HG02852 (cell line): ENCODE results near the gene STX12.
"Not testable (repeated sequence)": the region's sequence is repeated elsewhere in the genome, so short reads cannot be mapped to it uniquely, and the experiment has no call there.

Source experiments
- ATAC-seq: cut with Tn5 transposase; IDR thresholded peaks from one replicate; pipeline ENCODE4 v1.9.1; 2021; ENCODE audit warnings: mild to moderate bottlenecking, moderate library complexity; ENCODE audit not compliant: unreplicated experiment

STX12 gene

DNA sequence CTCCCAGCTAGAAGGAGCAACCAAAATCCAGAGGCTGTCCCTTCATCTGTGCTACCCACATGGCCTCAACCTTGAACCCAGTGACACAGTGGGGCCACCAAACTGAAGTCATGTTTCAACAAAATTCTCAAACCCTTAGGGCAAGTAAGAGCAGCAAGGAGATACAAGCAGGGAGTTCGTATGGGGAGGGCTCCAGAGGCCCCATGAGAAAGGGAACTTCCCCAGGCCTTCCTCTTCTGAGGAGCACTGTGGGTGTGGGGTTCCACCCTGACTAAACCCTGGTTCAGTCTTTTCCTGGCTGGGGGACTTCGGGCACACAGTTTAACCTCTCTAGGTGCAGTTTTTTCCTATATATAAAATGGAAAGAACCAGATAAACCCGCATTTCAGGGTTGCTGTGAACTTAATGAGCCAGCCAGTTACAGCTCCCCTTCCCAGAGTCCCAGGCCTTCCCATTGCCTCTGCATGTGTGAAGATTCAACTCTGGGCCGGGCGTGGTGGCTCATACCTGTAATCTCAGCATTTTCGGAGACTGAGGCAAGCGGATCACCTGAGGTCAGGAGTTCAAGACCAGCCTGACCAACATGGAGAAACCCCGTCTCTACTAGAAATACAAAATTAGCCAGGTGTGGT, 91.4 kb downstream of the STX12 start:
- ATAC-seq: no peak

DNA sequence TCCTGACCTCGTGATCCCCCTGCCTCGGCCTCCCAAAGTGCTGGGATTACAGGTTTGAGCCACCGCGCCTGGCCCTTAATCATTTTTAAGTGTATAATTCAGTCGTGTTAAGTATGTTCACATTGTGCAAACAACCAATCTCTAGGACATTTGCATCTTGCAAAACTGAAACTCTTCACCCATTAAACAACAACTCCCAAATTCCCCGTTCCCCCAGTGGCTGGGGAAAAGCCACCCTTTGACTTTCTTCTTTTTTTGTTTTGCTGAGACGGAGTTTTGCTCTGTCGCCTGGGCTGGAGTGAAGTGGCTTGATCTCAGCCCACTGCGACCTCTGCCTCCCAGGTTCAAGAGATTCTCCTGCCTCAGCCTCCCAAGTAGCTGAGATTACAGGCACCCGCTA, 92.8 kb downstream of the STX12 start:
- no peak for ATAC-seq

DNA sequence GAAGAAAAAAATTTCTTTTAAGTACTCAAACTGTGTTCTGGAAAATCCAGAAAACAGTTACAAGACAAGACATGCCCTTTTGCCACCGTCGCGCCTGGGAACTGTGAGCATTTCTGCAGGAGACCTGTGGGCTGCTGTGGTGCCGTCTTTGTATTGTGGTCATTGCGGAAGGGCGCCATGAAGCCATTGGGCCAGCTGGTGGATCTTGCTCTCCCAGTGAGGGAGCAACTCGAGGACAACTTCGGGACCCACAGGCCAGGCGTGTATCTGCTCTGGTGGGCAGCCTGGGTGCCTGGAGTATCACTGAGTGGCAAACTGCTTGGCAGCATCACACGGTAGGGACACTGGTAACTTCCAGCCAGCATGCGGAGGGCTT, 95.5 kb downstream of the STX12 start:
- no peak for ATAC-seq

DNA sequence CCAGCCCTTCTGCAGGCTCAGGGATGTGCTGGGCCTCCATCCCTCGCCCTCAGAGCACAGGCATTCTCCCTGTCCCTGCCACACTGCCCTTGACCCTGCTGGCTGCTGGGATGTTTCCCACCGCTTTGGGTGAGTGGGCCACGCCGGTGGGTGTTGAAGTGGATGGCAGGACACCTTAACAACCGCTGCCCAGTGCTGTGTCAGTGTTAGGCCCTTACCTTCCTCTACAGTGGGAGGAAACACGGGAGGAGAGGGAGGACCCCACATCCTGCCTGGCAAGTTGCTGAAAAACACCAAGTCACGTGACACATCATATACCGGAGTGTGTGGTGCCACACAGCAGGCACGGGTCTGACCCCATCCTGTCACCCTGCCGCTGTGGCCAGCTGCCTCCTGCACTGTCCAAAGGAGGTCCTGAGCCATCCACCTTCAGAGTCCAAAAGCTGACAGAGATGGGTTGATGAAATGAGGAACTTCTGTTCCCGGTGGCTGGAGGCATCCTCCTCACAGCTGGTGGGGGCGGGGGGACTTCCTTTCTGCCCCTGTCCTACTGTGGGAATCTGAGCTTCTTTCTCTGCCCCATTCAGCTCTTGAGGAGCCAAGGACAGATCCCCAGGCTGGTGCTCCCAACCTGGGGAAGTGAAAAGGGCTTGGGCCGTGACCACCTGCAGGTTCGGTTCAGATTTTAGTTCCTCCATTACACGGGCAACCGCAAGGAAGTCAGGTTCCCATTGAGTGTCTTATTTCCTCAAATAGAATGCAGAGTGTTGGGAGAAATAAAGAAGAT, 96.1 kb downstream of the STX12 start:
- ATAC-seq: no peak

DNA sequence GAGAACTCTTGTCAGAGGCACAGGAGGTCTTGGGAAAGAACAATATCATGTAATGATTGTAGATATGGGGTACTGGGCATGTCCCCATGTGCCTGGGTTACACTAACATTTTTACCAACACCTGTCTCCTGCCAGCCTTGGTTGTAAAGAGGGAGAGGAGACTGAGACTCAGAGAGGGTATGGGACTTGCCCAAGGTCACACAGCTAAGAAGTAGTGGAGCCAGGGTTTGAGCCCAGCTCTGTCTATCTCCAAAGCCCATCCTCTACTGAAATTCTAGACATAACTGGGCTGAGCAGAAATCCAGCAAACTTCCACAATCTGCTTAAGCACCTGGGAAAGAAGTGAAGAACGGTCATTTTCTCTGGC, 96.7 kb downstream of the STX12 start:
- ATAC-seq: no peak

DNA sequence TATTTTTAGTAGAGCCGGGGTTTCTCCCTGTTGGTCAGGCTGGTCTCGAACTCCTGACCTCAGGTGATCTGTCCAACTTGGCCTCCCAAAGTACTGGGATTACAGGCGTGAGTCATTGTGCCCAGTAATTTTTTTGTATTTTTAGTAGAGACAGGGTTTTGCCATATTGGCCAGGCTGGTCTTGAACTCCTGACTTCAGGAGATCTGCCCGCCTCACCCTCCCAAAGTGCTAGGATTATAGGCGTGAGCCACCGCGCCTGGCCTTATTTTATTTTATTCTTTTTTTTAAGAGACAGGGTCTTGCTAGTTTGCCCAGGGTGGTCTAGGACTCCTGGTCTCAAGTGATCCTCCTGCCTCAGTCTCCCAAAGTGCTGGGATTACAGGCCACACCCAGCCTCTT, 98.1 kb downstream of the STX12 start:
- not testable (repeated sequence) for ATAC-seq

DNA sequence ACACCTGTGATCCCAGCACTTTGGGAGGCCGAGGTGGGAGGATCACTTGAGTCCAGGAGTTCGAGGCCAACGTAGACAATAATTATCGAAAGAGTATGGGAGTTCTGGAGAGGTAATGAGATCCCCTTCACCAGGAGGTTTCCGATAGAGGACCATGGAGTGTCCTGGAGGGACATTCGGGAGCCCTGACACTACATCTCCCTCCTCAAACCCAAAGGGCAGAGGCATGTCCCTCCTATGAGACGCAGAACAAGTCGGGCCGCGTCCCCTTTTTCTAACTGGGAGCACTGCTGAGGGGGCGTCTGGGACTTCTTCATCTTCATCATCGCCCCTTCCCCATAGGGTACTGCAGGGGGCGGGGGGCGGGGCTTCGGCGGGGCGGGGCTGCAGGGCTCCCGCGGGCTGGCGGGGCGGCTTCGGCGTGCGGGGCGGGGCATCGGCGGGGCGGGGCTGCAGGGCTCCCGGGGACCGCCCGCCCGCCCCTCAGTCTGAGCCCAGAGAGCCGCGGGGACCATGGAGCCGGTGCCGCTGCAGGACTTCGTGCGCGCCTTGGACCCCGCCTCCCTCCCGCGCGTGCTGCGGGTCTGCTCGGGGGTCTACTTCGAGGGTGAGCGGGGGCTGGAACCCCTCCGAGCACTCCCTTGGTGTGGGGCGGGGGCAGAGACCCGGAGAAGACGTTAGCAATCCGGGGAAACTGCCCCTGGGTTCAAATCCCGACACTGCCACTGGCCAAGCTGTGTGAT, 99.2 kb downstream of the STX12 start, which contains the start of gene THEMIS2:
TSS of gene THEMIS2 (plus strand) at position 486 of the 743 bp plus-strand sequence. CDS start at position 514, 28 bp downstream.
- ATAC-seq: no peak

DNA sequence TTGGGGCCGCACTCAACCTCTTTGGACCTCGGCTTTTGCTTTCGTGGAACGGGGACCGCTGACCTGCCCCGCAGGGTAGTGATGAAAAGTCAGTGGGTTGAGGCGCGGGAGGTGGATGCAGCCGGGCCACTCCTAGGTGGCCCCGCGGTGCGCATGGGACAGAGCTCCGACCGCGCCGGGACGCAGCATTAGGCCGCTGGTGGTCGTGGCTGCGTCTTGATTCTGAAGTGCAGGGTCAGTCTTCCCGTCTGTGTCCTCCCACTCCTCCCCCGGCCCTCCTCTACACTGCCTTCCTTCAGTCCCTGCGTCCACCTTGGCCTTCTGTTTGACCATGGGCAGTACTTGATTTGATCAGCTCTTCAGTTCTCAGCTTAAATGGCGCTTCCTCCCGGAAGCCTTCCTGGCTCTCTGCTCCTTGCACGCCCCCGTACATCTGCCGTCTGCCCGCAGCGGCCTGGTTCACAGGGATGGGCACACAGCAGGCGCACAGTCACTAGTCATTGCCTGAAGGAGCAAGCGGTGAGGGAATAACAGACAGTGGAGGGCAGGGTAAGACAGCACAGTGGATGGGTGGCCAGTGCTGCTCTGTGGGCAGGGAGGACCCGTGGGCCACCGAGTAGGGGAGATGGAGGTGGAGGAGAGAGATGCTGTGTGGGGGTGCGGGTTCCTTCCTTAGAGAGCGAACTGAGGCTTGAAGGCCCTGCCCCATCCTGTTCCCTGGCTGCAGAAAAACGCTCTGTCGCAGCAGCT, 100.0 kb downstream of the STX12 start:
- no peak for ATAC-seq

DNA sequence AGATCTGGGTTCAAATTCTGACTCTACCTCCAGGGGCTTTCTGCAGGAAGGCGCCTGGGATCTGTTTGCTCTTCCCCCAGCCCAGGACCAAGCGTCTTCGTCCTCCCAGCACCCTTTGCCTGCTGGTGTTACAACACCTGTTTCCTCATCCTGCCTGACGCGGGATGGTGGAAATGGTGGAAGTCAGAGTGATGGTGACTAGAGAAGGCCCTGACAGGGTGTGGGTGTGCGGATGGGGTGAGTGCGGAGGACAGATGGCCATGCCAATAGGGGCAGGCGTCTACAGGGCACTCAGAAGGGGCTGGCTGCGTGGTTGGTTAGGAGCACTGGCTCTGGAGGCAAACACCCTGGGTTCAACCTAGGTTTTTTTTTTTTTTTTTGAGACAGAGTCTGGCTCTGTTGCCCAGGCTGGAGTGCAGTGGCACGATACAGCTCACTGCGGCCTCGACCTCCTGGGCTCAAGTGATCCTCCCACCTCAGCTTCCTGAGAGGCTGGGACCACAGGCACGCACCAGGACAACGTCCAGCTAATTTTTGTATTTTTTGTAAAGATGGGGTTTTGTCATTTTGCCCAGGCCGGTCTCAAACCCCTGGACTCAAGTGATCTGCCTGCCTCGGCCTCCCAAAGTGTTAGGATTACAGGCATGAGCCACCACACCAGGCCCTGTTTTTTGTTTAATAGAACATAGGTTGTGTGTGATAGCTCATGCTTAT, 100.8 kb downstream of the STX12 start:
- ATAC-seq: no peak
